ENCODE results near the gene ABCA8.
"Not testable (repeated sequence)": the region's sequence is repeated elsewhere in the genome, so short reads cannot be mapped to it uniquely, and the experiment has no call there.

DNA sequence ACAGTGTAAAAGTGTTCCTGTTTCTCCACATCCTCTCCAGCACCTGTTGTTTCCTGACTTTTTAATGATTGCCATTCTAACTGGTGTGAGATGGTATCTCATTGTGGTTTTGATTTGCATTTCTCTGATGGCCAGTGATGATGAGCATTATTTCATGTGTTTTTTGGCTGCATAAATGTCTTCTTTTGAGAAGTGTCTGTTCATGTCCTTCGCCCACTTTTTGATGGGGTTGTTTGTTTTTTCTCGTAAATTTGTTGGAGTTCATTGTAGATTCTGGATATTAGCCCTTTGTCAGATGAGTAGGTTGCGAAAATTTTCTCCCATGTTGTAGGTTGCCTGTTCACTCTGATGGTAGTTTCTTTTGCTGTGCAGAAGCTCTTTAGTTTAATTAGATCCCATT lies 44.6 kb upstream of the ABCA8 start:
- not testable (repeated sequence) for TF ChIP-seq CTCF, POLR2A (IDR thresholded peaks at IDR 0.05)
